Measurements from ENCODE around the gene PHYKPL. TPM values are rescaled to one million over a fixed set of nuclear protein-coding genes. Genes with fewer than 3 reads are reported as not detected.

Gene PHYKPL
- 13.8 and 17.7 TPM in 2 replicates for total RNA-seq (2014; rRNA removed)
- 19.5 TPM for polyA plus RNA-seq (2012)

DNA sequence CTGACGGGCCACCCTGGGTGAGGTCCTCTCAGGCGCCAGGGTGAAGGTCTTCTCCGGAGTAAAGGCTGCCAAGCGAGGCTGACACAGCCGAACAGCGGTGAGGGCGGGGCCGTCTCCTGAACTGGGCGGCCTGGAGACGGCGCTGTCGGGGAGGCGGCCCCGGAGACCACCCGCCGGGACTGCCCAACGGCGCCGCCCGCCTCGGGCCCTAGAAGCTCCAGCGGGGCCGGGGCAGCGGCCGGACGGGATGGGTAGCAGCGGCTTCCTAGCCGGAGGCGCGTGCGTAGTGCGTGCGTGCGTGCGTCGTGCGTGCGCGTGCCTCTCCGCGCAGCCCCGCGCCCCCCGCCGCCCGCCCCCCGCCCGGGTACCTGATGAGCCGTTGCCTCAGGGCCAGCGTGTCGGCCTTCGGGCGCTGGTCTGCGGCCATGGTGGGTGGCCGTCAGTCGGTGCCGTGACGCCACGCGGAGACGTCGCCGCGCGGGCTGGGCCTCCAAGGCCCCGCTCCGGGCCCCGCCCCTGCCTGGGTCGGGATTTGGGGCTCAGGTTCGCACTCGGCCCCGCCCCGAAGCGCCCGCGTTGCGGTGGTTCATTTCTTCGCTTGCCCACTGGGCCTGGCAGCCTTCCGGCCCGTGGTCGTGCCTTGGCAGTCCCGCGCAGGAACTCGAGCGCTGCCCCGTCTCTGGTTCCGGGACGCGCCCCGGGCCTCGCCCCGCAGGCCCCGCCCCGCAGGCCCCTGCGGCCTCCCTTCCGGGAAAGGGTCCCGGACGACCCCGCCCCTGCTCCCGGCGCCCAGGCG lies at the start of gene PHYKPL:
Gene PHYKPL (minus strand): TSS at position 679 of the 796 bp plus-strand sequence. CDS start 252 bp downstream, at position 427.
- DNase-seq (ENCODE audit: low read depth), result peak; percentile 69

DNA sequence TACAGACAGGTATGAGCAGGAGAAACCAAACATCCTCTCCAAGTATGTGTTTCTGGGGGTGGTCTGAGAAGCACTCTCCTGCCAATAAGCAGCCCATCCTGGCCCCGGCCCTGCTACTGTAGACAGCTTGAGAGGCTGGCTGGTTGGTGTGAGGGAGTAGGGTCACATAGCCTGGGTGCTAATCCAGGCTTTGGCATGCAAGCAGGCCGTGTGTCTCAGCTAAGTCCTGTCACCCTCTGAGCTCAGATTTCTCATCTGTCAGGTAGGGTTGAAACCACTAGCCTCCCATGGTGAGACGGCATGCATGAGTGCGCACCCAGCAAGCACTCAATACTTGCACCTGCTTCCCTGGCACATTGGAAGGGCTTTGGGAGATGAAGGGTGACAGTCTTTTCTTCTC lies 49.8 kb upstream of the PHYKPL start:
- DNase-seq (ENCODE audit: low read depth), result no peak

DNA sequence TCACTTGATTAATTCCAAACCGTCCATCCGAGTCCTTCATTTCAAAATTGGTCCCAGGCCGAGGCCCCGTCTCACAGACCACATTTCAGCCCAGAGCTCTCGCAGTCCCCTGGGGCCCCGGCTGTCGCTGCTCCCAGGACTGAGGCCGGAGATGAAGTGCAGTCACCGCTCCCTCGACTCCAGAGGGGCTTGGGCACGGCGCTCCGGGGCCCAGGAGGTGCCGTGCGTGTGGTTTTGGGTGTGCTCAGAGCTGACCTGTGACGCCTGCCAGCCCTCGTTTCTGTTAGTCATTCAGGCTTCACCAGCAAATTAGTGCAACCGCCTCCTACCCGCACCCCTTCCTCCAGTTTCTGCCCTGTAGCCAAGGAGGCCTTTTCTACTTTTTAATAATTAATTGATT lies 48.7 kb upstream of the PHYKPL start:
- no peak for DNase-seq (ENCODE audit: low read depth)

- no peak for DNase-seq (ENCODE audit: low read depth)
Measured at GRCh38 chr5:178280631-178281030, 48.0 kb upstream of the PHYKPL start.

DNA sequence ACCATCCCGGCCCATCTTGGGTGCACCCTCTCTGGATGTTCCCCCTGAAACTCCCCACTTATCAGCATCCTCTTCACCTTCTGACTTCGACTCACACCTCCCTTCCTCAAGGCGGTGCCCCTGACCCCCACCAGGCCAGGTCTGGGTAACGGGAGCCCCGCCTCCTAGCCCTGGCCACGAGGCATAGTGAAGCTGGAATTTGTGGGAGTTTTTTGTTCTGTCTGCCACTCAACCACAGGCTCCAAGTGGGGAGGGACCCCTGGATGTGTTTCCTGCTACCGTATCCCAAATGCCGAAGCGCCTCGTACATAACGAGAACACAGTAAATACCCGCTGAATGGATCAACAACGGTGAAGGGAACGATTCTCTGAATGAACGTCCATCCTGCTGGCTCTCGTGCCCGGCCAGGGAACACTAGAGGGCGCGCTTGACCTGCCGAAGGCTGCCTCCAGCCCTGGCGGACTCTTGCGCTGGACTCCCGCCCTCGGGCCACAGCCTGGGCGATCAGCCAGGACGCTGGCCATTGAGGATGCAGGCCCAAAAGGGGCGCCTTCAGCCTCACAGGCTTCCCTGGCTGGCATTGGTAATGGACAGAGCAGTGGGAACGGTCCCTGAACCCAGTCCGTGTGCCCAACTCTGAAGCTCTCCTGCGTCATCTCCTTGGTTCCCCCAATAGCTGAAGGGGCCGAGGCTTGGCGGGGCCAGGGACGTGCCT lies 47.3 kb upstream of the PHYKPL start:
- peak; percentile 52 for DNase-seq (ENCODE audit: low read depth)

DNA sequence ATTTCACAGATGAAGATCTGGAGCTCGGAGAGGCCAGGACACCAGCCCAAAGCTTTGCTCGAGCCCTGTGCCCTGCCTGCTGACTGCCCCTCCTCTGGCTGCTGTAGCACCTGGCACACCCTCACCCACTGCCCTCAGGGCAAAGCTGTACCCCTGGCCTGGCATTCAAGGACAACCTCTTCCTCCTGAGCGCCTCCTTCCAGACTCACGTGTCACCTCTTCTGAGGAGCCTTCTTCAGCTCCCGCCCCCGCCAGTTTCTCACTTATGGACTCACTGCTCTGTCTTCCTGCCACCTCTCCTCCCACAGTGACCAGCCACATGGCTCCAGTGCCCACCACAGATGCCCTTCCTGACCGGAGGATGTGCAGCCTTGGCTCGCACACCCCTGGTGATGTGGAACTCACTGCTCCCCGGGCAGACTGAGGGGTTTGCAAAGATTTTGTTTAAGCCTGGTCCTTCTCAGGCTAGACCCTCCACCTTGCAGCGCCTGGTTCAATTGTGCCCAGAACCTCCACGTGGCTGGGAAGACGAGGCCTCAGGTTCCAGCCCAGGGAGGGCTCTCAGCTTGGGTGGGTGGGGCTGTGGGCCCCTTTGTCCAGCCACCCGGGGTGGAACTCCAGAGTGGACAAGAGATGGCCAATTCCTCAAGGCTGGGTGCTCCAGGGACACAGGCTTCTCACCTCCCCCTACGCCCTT lies 46.6 kb upstream of the PHYKPL start:
- no peak for DNase-seq (ENCODE audit: low read depth)

GRCh38 chr5:178278358-178279023 lies 45.9 kb upstream of the PHYKPL start:
- DNase-seq (ENCODE audit: low read depth), result no peak

DNA sequence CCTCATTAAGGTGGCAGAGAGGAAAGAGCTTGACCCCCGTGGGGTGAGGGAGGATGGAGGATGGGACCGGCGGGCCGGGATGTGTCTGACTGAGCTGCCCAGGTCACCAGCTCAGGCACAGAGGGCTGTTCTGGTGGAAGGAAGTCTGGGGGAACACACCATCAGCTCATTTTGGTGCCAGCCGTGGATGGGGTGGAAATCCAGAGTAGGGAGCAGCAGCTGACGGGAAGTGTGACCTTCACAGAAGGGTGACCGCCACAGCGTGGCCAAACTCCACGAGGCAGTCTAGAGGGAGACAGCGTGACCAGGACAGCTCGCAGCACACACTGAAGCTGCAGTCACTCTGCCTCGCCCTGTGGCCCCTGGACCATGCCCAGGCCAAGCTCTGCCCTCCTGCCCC lies 45.3 kb upstream of the PHYKPL start:
- no peak for DNase-seq (ENCODE audit: low read depth)

DNA sequence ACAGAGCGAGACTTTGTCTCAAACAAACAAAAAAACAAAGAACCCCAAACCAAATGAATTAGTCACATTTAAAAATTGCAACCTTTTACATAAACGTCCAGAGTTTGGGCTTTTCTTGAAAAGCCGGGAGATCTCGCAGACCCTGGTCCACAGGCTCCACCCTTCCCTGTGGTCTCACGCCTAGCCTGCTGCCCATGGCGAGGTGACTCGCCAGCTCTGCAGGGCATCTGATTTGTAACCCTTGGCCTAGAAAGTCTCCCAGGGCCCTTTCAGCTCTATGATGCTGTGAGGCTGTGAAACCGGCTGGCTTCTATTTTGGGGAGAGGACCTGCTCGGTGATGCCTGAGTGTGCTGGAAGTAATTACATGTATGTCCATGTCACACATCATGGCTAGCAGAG lies 44.7 kb upstream of the PHYKPL start:
- no peak for DNase-seq (ENCODE audit: low read depth)

DNA sequence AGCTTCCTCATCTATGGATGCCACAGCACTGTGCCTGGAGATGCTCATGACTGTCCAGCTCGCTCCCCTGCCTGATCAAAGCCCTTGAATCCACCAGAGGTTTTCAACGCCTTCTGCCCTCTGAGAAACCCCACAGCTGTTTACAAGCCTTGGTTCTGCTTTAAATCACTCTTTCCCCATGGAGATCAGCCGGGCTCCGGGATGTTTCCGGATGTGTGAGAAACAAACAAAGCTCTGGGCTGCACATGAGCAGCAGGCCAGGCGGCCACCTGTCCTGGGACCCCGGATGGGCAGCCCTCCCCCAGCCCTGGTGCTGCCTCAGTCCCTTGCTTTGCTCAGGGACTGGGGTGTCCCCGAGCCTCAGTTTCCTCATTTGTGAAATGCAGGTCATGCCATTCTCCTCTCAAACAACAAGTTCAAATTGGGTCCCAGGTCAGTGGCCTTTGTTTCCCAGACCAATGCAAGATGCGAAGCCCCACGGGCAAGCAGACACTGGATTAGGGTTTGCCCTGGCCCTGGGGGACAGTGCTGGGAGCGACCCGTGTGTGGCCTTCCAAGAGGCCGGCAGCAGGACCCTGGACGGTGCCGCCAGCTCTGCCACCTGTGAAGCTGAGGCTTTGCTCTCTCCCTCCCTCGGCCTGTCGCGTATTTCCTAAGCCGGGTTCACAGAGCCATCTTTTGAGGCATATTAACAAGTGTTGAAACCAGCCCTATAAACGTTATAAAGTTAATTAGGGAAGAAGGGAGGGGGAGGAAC lies 42.4 kb upstream of the PHYKPL start:
- DNase-seq (ENCODE audit: low read depth), result no peak

DNA sequence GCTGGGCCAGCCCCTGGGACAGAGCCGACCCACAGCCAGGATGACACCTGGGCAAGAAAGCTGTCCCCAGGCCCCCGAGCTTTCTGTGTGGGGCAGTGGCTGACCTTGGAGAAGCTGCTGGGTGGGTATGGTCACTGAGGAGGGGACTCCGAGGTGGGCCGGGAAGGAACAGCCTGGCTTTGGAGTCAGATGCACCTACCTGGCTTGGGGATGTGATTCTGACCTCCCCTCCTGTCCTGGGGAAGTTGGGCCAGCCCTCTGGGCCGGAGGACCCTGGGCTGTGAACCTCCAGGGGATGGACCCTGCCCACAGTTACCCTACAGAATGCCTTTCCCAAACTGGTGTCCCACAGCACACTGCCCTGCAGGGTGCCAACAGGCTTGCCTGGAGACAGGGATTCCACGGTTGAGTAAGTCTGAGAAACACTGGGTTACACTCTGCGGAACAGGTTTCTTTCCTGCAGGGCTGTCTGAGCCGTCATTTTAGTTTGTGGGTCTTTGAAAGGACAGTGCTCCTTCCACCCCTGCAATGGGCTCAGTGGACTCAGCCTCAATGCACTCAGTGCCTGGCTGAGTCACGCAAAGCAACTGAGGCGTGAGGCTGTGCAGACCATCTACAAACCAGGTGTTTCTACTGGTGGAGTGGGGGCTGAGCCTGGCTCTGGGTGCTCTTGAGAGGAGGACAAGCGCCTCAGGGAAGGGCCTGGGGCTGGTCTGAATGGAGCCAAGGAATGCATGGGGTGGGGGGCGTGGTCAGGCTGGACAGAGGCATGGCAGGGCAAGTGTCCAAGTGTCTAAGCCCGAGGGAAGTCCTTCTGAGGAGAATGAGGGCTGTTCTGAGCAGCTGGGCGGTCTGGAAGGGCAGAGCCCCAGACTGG lies 41.3 kb upstream of the PHYKPL start:
- no peak for DNase-seq (ENCODE audit: low read depth)

DNA sequence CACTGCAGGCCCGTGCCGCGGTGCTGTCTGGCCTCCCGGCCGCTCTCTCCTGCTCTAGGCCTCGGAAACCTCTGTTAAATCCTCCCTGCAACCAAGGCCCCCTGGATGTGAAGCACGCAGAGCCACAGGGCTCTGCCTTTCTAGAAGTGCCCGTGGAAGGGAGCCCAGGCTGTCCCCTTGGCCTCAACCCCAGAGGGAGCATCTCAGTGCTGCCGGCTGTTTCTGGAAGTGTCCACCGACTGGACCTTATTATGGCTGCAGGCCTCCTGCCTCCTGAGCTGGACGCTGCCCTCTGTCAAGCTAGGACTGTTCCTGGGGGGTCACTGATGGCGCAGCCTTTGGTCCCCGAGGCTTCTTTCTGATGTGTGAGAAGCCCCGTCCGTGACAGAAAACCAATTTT lies 40.4 kb upstream of the PHYKPL start:
- no peak for DNase-seq (ENCODE audit: low read depth)

DNA sequence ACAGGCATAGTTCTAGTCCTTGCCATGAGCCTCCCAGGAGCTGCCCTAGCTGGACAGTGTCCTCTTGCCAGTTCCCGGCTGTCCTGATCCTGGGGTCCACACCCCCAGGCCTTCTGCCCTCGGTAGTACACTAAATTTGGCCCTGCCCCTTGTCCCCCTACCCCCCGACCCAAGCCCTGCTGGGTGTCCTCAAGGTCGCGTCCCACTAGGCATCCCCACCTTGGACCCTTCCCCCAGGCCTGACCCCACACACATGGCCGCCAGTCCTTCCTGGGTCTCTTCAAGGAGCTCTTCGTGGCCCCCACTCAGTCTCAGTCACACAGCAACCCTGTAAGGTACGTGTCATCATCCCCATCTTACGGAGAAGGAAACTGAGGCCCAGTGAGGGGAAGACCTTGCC lies 40.0 kb upstream of the PHYKPL start:
- DNase-seq (ENCODE audit: low read depth), result no peak

GRCh38 chr5:178271726-178272479 lies 39.3 kb upstream of the PHYKPL start:
- no peak for DNase-seq (ENCODE audit: low read depth)

DNA sequence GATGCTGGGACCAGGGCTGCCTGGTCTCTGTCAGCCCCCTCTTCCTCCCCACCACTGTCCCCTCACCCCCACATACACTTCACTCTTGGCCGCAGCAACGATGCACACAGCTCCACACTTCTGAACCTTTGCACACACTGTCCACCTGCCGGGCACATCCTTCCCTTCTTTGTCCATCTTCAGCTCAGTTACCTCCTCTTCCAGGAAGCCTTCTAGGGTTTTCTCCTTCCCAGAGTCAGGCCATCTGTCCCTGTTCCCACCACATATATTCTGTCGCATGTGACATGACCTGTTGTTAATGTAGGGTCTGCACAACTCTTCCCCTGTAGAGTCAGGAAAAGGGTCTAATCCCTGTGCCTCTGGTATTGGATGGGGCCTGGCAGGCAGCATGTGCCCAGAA lies 38.6 kb upstream of the PHYKPL start:
- no peak for DNase-seq (ENCODE audit: low read depth)

GRCh38 chr5:178269499-178269898 lies 36.9 kb upstream of the PHYKPL start:
- DNase-seq (ENCODE audit: low read depth), result no peak

DNA sequence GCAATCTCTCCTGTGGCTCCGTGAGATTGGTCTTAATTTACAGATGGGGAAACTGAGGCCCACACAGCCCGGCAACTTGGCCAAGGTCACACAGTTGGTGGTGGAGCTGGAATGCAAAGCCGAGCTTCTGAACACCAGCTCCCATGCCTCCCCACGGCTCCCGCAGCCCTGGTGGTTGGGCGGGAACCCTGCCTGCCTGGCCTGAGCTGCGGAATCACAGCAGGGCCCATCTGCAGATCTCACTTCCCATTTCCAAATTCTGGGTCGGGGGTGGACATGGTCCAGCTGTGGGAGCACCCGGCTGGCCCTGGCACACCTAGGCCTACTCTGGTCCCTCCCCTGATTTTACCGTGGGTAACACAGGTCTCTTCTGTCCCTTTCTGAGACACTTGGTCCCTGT lies 35.3 kb upstream of the PHYKPL start:
- DNase-seq (ENCODE audit: low read depth), result no peak

DNA sequence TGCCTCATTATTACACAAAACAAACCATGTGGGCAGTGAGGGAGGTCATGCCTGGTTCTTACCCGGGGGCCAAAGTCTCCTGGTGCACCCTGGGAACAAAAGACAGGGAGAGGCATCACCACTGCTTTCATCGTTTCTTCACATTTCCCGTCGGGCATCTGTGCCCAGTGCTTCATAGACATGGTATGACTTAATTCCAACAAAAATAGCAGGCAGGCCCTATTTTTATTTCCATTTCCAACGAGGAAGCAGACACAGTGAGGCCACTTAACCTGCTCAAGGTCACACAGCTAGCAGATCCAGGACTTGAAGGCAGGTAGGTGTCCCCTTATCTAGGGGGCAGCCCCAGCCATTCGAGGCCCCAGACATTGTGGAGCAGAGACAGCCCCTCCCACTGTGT lies 34.6 kb upstream of the PHYKPL start:
- DNase-seq (ENCODE audit: low read depth), result no peak

GRCh38 chr5:178266581-178266980 lies 34.0 kb upstream of the PHYKPL start:
- no peak for DNase-seq (ENCODE audit: low read depth)

Measured in LHCN-M2 (cell line).